Type B pancreatic cell (in vitro differentiated cells): ENCODE results near the gene DCAF7. TPM values are rescaled to one million over a fixed set of nuclear protein-coding genes. Genes with fewer than 3 reads are reported as not detected.

ENCODE experiments used
- DNase-seq: peaks from one replicate; pipeline ENCODE4 v3.0.0; 2021; ENCODE audit warnings: mixed read lengths; ENCODE audit not compliant: unreplicated experiment; ENCODE audit errors: extremely low spot score
- H3K27ac Mint-ChIP-seq: 2 replicates; pipeline ENCODE4 v1.8.0; 2021; ENCODE audit warnings: mild to moderate bottlenecking, mixed read lengths
- H3K27me3 Mint-ChIP-seq: 2 replicates; pipeline ENCODE4 v1.8.0; 2021; ENCODE audit warnings: mixed read lengths
- H3K36me3 Mint-ChIP-seq: 2 replicates; pipeline ENCODE4 v1.8.0; 2021; ENCODE audit warnings: mixed read lengths
- H3K4me1 Mint-ChIP-seq: one replicate; pipeline ENCODE4 v1.8.0; 2021; ENCODE audit warnings: mixed read lengths; ENCODE audit not compliant: unreplicated experiment
- H3K4me3 Mint-ChIP-seq: 2 replicates; pipeline ENCODE4 v1.8.0; 2021; ENCODE audit warnings: mild to moderate bottlenecking, mixed read lengths
- H3K9me3 Mint-ChIP-seq: 2 replicates; pipeline ENCODE4 v1.8.0; 2021; ENCODE audit warnings: mixed read lengths
- total RNA-seq: library from RNA; stranded (reverse); gene quantifications from 2 replicates; pipeline ENCODE4 v1.2.1, GENCODE V29; 2021; ENCODE audit warnings: low replicate concordance
- TF ChIP-seq, protein P1 (sequence below): fragments of 200-600 bp; sonication (generic); conservative IDR thresholded peaks from 2 replicates; pipeline ENCODE4 v1.5.0; 2021; ENCODE audit warnings: antibody characterized with exemption, mild to moderate bottlenecking

The DCAF7 gene
- total RNA-seq, 1 donor from 2014 or later = 123 TPM

DNA sequence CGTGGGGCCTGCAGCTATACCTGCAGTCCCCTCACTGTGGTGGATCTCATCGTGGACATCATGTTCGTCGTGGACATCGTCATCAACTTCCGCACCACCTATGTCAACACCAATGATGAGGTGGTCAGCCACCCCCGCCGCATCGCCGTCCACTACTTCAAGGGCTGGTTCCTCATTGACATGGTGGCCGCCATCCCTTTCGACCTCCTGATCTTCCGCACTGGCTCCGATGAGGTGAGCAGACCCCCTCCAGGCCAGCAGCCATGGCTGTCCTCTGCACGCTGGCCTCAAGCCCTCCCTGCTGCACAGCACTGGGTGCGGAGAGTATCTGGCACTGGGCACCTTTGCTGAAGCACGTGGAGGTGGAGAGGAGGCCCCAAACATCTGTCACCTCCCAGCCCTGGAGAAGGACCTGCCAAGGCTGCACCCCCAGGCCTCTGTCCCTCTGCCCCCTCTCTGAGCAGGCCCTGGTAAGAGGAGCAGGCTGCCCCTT is 16.2 kb upstream of the DCAF7 start:
- Mint-ChIP-seq H3K9me3 (no peaks in the 10 kb centered on the region), H3K27me3 (peaks cover 20% of the 10 kb centered on the region), H3K36me3 (no peaks in the 10 kb centered on the region), H3K27ac (no peak overlapping the region), H3K4me3 (no peak overlapping the region), H3K4me1 (no peaks in the 10 kb centered on the region)
- TF ChIP-seq, protein P1, sequence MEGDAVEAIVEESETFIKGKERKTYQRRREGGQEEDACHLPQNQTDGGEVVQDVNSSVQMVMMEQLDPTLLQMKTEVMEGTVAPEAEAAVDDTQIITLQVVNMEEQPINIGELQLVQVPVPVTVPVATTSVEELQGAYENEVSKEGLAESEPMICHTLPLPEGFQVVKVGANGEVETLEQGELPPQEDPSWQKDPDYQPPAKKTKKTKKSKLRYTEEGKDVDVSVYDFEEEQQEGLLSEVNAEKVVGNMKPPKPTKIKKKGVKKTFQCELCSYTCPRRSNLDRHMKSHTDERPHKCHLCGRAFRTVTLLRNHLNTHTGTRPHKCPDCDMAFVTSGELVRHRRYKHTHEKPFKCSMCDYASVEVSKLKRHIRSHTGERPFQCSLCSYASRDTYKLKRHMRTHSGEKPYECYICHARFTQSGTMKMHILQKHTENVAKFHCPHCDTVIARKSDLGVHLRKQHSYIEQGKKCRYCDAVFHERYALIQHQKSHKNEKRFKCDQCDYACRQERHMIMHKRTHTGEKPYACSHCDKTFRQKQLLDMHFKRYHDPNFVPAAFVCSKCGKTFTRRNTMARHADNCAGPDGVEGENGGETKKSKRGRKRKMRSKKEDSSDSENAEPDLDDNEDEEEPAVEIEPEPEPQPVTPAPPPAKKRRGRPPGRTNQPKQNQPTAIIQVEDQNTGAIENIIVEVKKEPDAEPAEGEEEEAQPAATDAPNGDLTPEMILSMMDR = no peak
- no peak for DNase-seq

DNA sequence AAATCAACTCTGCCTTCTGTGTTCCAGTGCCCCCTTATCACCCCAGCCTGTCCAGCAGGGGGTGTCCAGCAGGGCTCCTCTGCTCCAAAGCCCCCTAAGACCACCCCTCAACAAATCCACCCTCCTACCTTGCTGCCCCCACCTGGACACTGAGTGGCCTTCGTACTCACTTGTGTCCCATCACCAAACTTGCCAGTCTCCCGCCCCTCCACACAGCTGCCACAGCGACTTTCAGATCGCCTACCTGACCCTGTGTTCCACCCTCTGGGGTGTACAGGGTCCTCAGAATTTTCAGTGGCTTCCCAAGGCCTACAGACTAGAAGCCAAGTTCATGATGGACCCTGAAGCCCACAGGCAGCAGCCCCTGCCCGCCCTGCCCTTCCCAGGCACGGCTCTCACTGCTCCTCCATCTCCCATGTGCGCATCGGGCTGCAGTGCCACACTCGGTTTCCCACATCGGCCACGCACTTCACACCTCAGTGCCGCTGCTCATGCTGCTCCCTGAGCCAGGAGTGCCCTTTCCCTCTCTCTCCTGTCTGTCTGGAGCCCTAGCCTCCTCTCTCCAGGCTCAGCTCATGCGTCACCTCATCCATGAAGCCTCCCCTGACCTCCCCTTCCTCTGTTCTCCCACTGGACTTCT is 15.3 kb upstream of the DCAF7 start:
- TF ChIP-seq, protein P1 = no peak
- Mint-ChIP-seq H3K9me3 (no peaks in the 10 kb centered on the region), H3K27me3 (peaks cover 28% of the 10 kb centered on the region), H3K36me3 (no peaks in the 10 kb centered on the region), H3K27ac (no peak overlapping the region), H3K4me1 (no peaks in the 10 kb centered on the region), H3K4me3 (no peak overlapping the region)
- no peak for DNase-seq

DNA sequence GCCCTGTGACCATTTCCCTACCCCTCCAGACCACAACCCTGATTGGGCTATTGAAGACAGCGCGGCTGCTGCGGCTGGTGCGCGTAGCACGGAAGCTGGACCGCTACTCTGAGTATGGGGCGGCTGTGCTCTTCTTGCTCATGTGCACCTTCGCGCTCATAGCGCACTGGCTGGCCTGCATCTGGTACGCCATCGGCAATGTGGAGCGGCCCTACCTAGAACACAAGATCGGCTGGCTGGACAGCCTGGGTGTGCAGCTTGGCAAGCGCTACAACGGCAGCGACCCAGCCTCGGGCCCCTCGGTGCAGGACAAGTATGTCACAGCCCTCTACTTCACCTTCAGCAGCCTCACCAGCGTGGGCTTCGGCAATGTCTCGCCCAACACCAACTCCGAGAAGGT is 14.6 kb upstream of the DCAF7 start:
- no peaks in the 10 kb centered on the region for H3K36me3 Mint-ChIP-seq
- H3K27me3 Mint-ChIP-seq = peaks cover 29% of the 10 kb centered on the region
- no peak overlapping the region for H3K27ac Mint-ChIP-seq
- no peak for DNase-seq
- H3K4me3 Mint-ChIP-seq = no peak overlapping the region
- no peaks in the 10 kb centered on the region for H3K9me3 Mint-ChIP-seq
- no peaks in the 10 kb centered on the region for H3K4me1 Mint-ChIP-seq
- TF ChIP-seq, protein P1 = no peak

DNA sequence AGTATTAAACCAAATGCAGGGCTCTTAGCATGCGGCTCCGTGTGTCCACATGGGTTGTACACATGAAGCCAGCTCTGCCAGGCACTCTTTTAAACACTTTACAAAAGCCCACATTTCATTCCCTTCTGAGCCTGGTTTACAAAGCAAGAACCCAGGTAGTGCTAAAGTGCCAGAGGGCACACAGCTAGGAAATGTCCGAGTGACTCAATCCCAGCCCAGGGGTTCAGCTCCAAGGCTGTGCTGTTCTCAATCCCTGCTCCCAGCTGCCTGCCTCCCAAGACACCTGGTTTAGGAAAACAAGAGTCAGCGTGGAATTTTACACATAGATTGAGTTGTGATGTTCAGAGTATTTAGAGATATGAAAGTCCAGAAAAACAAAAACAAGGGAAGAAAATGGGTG is 13.3 kb upstream of the DCAF7 start:
- TF ChIP-seq, protein P1 = no peak
- Mint-ChIP-seq H3K27me3 (peaks cover 32% of the 10 kb centered on the region), H3K4me1 (no peaks in the 10 kb centered on the region), H3K4me3 (no peak overlapping the region), H3K27ac (no peak overlapping the region), H3K36me3 (no peaks in the 10 kb centered on the region), H3K9me3 (no peaks in the 10 kb centered on the region)
- DNase-seq = no peak

DNA sequence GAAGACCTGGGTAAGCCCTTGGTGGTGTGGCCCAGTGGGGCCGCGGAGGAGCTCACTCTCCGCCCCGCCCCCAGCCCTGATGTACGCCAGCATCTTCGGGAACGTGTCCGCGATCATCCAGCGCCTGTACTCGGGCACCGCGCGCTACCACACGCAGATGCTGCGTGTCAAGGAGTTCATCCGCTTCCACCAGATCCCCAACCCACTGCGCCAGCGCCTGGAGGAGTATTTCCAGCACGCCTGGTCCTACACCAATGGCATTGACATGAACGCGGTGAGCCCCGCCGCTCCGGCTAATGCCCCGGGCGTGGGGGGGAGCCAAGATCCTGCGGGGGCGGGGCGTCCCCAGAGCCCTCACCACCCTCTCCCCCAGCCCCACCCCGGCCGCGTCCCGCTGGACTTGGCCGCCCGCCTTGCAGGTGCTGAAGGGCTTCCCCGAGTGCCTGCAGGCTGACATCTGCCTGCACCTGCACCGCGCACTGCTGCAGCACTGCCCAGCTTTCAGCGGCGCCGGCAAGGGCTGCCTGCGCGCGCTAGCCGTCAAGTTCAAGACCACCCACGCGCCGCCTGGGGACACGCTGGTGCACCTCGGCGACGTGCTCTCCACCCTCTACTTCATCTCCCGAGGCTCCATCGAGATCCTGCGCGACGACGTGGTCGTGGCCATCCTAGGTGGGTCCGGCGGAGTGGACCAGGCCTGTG is 12.1 kb upstream of the DCAF7 start:
- Mint-ChIP-seq H3K4me1 (no peaks in the 10 kb centered on the region), H3K36me3 (no peaks in the 10 kb centered on the region), H3K27ac (no peak overlapping the region), H3K9me3 (no peaks in the 10 kb centered on the region), H3K4me3 (no peak overlapping the region), H3K27me3 (peaks cover 32% of the 10 kb centered on the region)
- no peak for DNase-seq
- TF ChIP-seq, protein P1 = no peak
